ENCODE data around the gene BANP.
"Not testable (repeated sequence)": the region's sequence is repeated elsewhere in the genome, so short reads cannot be mapped to it uniquely, and the experiment has no call there.

The BANP gene

GRCh38 chr16:87992142-87992541 is 40.9 kb downstream of the BANP start:
- DNase-seq, result not testable (repeated sequence)

- no peak for DNase-seq
Measured at GRCh38 chr16:87993901-87994300, 42.7 kb downstream of the BANP start.

- DNase-seq, result no peak
Measured at GRCh38 chr16:87995644-87996043, 44.4 kb downstream of the BANP start.

- DNase-seq, result no peak
Measured at GRCh38 chr16:87996962-87997880, 46.0 kb downstream of the BANP start.

- DNase-seq, result not testable (repeated sequence)
Measured at GRCh38 chr16:87998184-87998793, 47.1 kb downstream of the BANP start.

GRCh38 chr16:87998992-87999391 is 47.8 kb downstream of the BANP start:
- DNase-seq, result not testable (repeated sequence)

GRCh38 chr16:88002211-88002610 is 51.0 kb downstream of the BANP start:
- DNase-seq, result no peak

- no peak for DNase-seq
Measured at GRCh38 chr16:88002749-88003148, 51.5 kb downstream of the BANP start.

GRCh38 chr16:88003316-88003715 is 52.1 kb downstream of the BANP start:
- no peak for DNase-seq

GRCh38 chr16:88003736-88004135 is 52.5 kb downstream of the BANP start:
- DNase-seq, result no peak

GRCh38 chr16:88004391-88004790 is 53.2 kb downstream of the BANP start:
- no peak for DNase-seq

- no peak for DNase-seq
Measured at GRCh38 chr16:88005181-88005581, 53.9 kb downstream of the BANP start.

GRCh38 chr16:88005968-88006367 is 54.7 kb downstream of the BANP start:
- no peak for DNase-seq

- peak in 36 of 51 donors; percentile 5 to 75 (median 36) for DNase-seq
Measured at GRCh38 chr16:88007321-88007731, 56.1 kb downstream of the BANP start.

GRCh38 chr16:88008840-88009239 is 57.6 kb downstream of the BANP start:
- DNase-seq, result no peak

GRCh38 chr16:88009563-88010342 is 58.5 kb downstream of the BANP start:
- DNase-seq, result no peak

GRCh38 chr16:88010343-88010967 is 59.2 kb downstream of the BANP start:
- peak in 6 of 51 donors; percentile 15 to 28 (median 18) for DNase-seq

GRCh38 chr16:88010968-88011483 is 59.8 kb downstream of the BANP start:
- no peak for DNase-seq

GRCh38 chr16:88012360-88012759 is 61.1 kb downstream of the BANP start:
- no peak for DNase-seq

- DNase-seq, result no peak
Measured at GRCh38 chr16:88013091-88013609, 61.9 kb downstream of the BANP start.

- DNase-seq, result no peak
Measured at GRCh38 chr16:88013766-88014251, 62.6 kb downstream of the BANP start.
